Mesodermal cell (in vitro differentiated cells): ENCODE results near the gene DCPS.

Experiments used
- H3K27ac ChIP-seq: 2 replicates; pipeline ENCODE4 v1.7.0; 2013; ENCODE audit warnings: mild to moderate bottlenecking, low read depth, low read length, moderate library complexity; ENCODE audit not compliant: severe bottlenecking
- H3K36me3 ChIP-seq: 2 replicates; pipeline ENCODE4 v1.7.1; 2013; ENCODE audit warnings: mild to moderate bottlenecking, low read length, moderate library complexity; ENCODE audit not compliant: control insufficient read depth, insufficient read depth
- H3K4me1 ChIP-seq: one replicate; pipeline ENCODE4 v1.7.1; 2013; ENCODE audit warnings: mild to moderate bottlenecking, low read length; ENCODE audit not compliant: insufficient read depth, control insufficient read depth, poor library complexity, severe bottlenecking
- H3K4me3 ChIP-seq: 2 replicates; pipeline ENCODE4 v1.7.0; 2013; ENCODE audit warnings: low read length, control low read depth, mild to moderate bottlenecking; ENCODE audit not compliant: insufficient read depth, poor library complexity, severe bottlenecking; ENCODE audit errors: extremely low read depth
- H3K9me3 ChIP-seq: 2 replicates; pipeline ENCODE4 v1.7.1; 2013; ENCODE audit warnings: mild to moderate bottlenecking, low read length, moderate library complexity; ENCODE audit not compliant: control insufficient read depth
- WGBS, 2 experiments: methylation state at CpG; one replicate each; pipeline ENCODE4 v1.1.5; 2013; ENCODE audit warnings: missing lambda C conversion rate in 2 of 2; ENCODE audit not compliant: insufficient coverage in 2 of 2; 5-methylcytosine and 5-hydroxymethylcytosine counted together

The DCPS gene

GRCh38 chr11:126337126-126337473 is 33.2 kb downstream of the DCPS start:
- Histone ChIP-seq H3K4me3 (no peak overlapping the region), H3K9me3 (no peaks in the 10 kb centered on the region), H3K4me1 (peaks cover 46% of the 10 kb centered on the region), H3K27ac (peak overlapping the region; percentile 45), H3K36me3 (peaks cover 10% of the 10 kb centered on the region)
- WGBS, 2 experiments = 100% methylated on average over 4 of the region's 4 CpGs; no CpG with 5 or more reads in 1 of the 2 experiments

DNA sequence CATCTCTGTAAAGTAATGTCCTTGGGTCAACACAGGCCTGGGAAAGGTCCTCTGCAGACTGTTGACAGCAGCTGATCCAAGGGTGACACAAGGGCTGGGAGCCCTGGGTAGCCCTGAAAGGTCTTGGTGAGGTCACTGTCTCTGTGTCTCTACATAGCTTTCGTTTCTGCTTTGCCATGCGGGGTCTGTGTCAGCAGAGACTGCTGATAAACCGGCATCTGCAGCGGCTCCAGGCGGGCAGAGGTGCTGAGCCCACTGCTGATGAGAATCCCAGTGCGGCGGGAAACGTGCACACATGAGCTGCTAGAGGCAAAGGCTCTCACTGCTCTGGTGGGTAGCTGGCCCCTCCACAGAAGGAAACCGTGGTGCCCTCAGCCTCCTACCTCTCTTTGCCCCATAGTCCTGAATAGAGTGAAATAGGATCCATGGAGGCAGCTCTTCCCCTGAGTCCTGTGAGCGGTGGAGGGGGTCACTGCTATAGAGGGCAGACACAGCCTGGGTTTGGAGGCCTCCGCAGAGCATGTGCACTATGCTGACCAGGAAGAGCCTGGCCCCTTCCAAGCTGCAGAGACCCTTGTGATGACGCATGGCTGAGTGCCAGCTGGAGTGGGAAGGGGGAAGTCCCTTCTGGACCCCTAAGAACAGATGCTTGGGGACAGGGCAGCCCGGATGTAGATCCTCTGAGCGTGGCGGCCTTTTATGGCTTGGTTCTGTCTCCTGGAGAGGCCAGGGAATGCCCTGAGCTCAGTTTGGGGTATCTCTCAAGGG is 33.8 kb downstream of the DCPS start:
- peaks cover 10% of the 10 kb centered on the region for H3K36me3 ChIP-seq
- 95 to 97% methylated on average over 13 to 15 of the region's 15 CpGs for WGBS, 2 experiments
- peak overlapping the region; percentile 45 for H3K27ac ChIP-seq
- no peak overlapping the region for H3K4me3 ChIP-seq
- H3K9me3 ChIP-seq = no peaks in the 10 kb centered on the region
- peaks cover 51% of the 10 kb centered on the region for H3K4me1 ChIP-seq

DNA sequence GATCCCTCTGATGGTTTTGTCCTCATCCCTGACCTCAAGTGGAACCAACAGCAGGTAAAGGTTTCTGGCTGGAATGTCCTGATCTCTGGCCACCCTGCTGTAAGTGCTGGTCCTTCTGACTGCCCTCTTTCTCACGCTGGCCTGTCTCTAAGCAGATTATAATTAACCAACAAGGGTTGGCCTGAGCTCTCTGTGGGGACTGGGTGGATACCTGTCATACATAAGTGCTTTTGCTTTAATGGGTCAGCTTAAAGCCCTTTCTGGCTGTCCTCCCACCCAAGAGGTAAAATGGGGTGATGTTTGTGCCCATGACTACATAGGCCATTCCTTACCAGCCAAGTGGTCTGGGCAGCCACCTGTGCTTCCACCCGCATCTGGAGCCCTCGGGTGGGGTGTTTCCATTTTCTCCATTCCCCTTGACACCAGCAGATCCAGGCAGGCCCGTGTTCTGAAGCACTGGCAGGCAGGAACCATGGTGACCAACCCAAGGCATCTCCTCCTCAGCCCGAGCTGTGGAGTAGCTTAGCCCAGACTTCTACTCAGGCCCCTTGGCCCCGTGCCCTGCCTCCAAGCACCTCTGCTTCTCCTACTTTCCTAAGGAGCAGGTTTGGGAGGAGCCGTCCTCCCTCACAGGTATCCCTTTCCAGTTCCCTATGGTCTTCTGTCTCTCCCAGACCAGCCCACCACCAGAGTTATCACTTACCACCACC is 34.6 kb downstream of the DCPS start:
- 93 to 96% methylated on average over 6 to 7 of the region's 7 CpGs for WGBS, 2 experiments
- Histone ChIP-seq H3K9me3 (no peaks in the 10 kb centered on the region), H3K4me3 (no peak overlapping the region), H3K4me1 (peaks cover 56% of the 10 kb centered on the region), H3K36me3 (peaks cover 12% of the 10 kb centered on the region), H3K27ac (no peak overlapping the region)

DNA sequence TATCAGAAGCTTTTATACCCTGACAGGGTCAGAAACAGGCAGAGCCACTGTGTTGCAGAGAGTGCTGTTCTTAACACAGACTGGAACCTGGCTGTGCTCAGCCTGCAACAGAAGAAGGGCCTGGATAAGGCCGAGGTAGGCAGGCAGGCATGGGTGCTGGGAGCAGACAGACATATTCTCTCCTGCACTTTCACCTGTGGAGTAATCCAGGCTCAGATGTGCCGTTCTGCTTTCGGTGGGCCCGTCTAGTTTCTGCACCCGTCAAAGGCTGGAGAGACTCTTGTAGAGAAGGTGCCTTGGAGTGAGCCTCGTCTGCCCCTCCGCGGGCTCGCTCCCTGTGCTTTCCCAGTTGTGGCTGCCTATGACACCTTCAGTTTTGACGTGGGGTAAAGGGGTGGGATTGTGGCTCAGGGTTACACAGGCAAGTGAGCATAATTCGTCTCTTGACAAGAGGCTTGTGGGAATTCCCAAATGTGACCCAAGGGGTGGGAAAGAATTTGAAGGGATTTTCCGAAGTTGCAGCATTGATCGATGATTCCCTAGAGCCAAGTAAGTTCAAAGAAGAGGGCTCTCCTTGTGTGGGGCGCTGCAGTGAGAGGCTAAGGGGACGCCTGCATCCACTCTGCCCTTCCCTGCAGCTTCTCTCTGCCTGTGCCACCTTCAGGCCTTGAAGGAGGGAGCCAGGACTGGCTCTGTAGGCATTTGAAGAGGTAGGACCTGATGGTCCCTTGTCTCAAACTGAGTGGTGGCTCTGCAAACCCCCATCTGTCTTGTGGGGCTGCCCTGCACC is 35.4 kb downstream of the DCPS start:
- H3K9me3 ChIP-seq = no peaks in the 10 kb centered on the region
- no peak overlapping the region for H3K4me3 ChIP-seq
- 93 to 96% methylated on average over 14 of the region's 15 CpGs for WGBS, 2 experiments
- H3K4me1 ChIP-seq = peaks cover 56% of the 10 kb centered on the region
- peaks cover 14% of the 10 kb centered on the region for H3K36me3 ChIP-seq
- H3K27ac ChIP-seq = no peak overlapping the region

GRCh38 chr11:126339863-126340434 is 36.1 kb downstream of the DCPS start:
- H3K27ac ChIP-seq = no peak overlapping the region
- WGBS, 2 experiments = 78 to 83% methylated on average over 11 of the region's 11 CpGs
- no peaks in the 10 kb centered on the region for H3K9me3 ChIP-seq
- peaks cover 54% of the 10 kb centered on the region for H3K4me1 ChIP-seq
- H3K36me3 ChIP-seq = peaks cover 19% of the 10 kb centered on the region
- H3K4me3 ChIP-seq = no peak overlapping the region

DNA sequence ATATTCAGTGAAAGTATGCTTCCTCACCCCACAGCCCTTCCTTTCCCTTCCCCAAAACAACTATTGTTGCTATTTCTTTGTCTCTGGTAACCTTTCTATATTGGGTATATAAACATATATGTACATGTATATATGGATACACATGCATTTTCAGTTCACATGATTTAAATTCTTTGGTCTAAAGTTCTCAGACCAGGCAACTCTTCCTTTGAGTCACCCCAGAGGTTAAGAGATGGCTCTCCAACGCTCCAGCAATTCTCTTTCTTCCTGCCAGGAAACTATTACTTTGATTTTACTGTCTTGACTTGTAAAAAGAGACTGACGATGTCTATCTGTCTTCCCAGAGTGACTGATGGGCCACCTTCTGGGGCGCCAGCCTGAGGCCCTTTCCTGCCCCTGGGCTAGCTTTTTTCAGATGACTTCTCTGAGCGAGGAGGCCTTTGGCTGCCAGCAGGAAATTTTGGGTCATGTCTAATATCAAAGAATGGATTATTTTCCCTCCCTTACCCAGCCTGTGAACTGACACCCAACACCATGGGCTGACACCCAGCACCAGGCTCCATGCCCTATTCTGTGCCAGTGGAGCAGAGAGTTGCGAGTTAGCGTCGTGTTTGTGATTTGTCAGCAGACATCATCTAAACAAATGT is 37.2 kb downstream of the DCPS start:
- Histone ChIP-seq H3K4me1 (peaks cover 52% of the 10 kb centered on the region), H3K9me3 (no peaks in the 10 kb centered on the region), H3K36me3 (peaks cover 22% of the 10 kb centered on the region), H3K4me3 (no peak overlapping the region), H3K27ac (peak overlapping the region; percentile 51)
- 86 to 93% methylated on average over 3 to 7 of the region's 7 CpGs for WGBS, 2 experiments

DNA sequence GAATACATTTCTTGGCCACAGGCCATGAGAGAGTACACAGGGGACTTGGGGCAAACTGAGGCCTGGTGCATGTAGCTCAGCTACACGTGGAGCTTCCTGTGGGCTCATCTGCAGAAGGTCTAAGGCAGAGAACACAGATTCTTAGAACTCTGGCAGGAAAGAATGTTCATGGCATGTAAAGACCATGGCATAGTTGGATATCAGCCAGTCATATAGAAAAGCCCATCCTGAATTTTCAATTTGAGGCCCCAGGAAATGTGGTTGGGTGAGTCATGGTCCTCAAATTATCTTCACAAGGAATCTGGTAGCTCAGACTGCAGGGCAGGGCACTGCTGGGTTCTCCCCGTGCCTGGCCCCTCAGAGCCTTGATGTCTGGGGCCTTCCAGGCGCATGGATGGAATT is 37.9 kb downstream of the DCPS start:
- H3K9me3 ChIP-seq = no peaks in the 10 kb centered on the region
- WGBS, 2 experiments = 85 to 92% methylated on average over 2 to 3 of the region's 3 CpGs
- H3K27ac ChIP-seq = peak overlapping the region; percentile 80
- peaks cover 52% of the 10 kb centered on the region for H3K4me1 ChIP-seq
- H3K4me3 ChIP-seq = no peak overlapping the region
- peaks cover 22% of the 10 kb centered on the region for H3K36me3 ChIP-seq

DNA sequence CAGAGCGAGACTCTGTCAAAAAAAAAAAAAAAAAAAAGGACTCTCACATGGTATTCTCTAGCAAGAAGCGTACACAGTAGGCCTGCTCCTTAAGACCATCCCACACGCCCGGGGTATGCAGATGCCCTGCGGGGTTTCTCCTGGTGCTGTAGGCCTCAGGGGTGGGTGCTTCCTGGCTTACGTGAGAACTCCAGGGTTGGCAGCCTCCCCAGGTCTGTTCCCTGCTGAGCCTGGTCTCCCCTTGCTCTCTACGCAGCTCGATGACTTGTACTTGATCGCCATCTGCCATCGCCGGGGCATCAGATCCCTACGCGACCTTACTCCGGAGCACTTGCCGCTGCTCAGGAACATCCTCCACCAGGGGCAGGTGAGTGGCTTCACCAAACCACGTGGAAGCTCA is 39.2 kb downstream of the DCPS start:
- Histone ChIP-seq H3K4me3 (no peak overlapping the region), H3K27ac (no peak overlapping the region), H3K36me3 (peaks cover 24% of the 10 kb centered on the region), H3K4me1 (peaks cover 43% of the 10 kb centered on the region), H3K9me3 (no peaks in the 10 kb centered on the region)
- WGBS, 2 experiments = 92 to 95% methylated on average over 14 to 15 of the region's 16 CpGs

DNA sequence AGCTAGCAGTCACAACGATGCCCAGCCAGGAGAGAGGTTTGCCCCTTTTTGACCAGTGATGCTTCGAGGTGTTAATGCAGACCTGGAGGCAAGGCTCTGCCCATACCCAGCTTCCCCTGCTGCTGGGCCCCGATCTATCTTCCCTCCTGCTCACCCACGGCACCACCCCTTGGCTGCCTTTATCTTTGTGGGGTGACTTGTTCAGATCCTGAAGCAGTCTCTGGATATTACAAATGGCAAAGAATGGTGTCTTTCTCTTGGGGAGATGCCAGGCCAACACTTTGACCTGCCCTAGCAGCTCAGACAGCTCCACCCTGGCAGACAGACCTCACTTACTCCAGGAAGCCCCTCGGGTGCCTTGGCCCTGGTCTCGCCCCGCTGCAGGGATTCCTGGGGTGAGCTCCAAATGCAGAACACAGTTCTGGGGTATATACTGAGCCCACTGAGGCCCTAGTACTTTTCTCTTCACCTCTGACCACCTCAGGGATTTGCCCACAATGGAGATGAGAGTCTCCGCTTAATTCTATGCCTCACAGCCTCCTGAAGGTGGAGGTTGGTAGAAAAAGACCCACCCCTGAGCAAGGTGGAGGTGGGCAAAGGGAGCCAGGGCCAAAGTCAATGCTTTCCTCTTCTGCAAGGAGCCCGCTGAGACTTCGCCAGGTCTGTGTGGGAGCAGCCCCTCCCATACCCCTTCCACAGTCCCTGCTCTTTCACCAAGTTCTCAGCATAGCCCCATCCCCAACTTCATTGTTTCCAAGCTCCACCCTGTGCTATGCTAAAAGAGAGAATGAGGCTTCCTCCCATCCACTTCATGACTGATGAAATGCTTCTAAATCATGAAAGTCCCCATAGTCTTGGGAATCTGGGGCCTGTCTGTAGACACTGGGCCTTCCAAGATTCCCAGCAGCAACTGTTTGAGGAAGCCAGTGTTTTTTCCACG is 40.6 kb downstream of the DCPS start:
- Histone ChIP-seq H3K36me3 (peaks cover 20% of the 10 kb centered on the region), H3K4me1 (peaks cover 50% of the 10 kb centered on the region), H3K27ac (no peak overlapping the region), H3K4me3 (no peak overlapping the region), H3K9me3 (no peaks in the 10 kb centered on the region)
- WGBS, 2 experiments = 81 to 86% methylated on average over 8 of the region's 11 CpGs
